Loucy (cell line): ENCODE results near the gene RFC1.

Experiments
- H2AFZ ChIP-seq: fragments of 200-600 bp; sonication (generic); 2 replicates; pipeline ENCODE4 v1.6.0; 2016; ENCODE audit warnings: antibody characterized with exemption, mild to moderate bottlenecking, low read length, moderate library complexity
- H3F3A ChIP-seq: fragments of 200-600 bp; 2 replicates; pipeline ENCODE4 v1.6.0; 2016; ENCODE audit warnings: antibody characterized with exemption, low read depth, mild to moderate bottlenecking
- H3K27me3 ChIP-seq: fragments of 200-600 bp; sonication (generic); 2 replicates; pipeline ENCODE4 v1.6.1; 2014; ENCODE audit warnings: low read length, mild to moderate bottlenecking; ENCODE audit not compliant: insufficient read depth, poor library complexity, severe bottlenecking
- H3K36me3 ChIP-seq: fragments of 200-600 bp; sonication (generic); 2 replicates; pipeline ENCODE4 v1.6.1; 2016; ENCODE audit warnings: low read length; ENCODE audit not compliant: insufficient read depth
- H3K4me1 ChIP-seq: fragments of 200-600 bp; sonication (generic); 2 replicates; pipeline ENCODE4 v1.5.1; 2014; ENCODE audit warnings: low read length, mild to moderate bottlenecking; ENCODE audit not compliant: insufficient read depth, poor library complexity, severe bottlenecking
- H3K4me2 ChIP-seq: fragments of 200-600 bp; sonication (generic); 2 replicates; pipeline ENCODE4 v1.6.0; 2014; ENCODE audit warnings: antibody characterized with exemption, low read length, low read depth, mild to moderate bottlenecking; ENCODE audit not compliant: poor library complexity, severe bottlenecking
- H3K4me3 ChIP-seq: fragments of 200-600 bp; sonication (generic); 2 replicates; pipeline ENCODE4 v1.5.1; 2014; ENCODE audit warnings: low read length, mild to moderate bottlenecking, mixed read lengths; ENCODE audit not compliant: poor library complexity, severe bottlenecking
- H3K79me2 ChIP-seq: fragments of 200-600 bp; sonication (generic); 2 replicates; pipeline ENCODE4 v1.6.1; 2014; ENCODE audit warnings: low read length; ENCODE audit not compliant: insufficient read depth
- H3K9ac ChIP-seq: fragments of 200-600 bp; sonication (generic); 2 replicates; pipeline ENCODE4 v1.6.0; 2014; ENCODE audit warnings: mild to moderate bottlenecking, low read depth, low read length, moderate library complexity; ENCODE audit not compliant: poor library complexity, severe bottlenecking
- H3K9me2 ChIP-seq: fragments of 200-600 bp; sonication (generic); replicated peaks from 2 replicates; pipeline ENCODE4 v1.6.1; 2016; ENCODE audit warnings: low read depth, low read length, mixed read lengths
- H3K9me3 ChIP-seq: fragments of 200-600 bp; sonication (generic); 2 replicates; pipeline ENCODE4 v1.6.1; 2014; ENCODE audit warnings: mild to moderate bottlenecking, antibody characterized with exemption, low read length, low read depth; ENCODE audit not compliant: insufficient read depth
- H4K20me1 ChIP-seq: fragments of 200-600 bp; sonication (generic); 2 replicates; pipeline ENCODE4 v1.6.0; 2014; ENCODE audit warnings: antibody characterized with exemption, low read length, mild to moderate bottlenecking; ENCODE audit not compliant: insufficient read depth, poor library complexity, severe bottlenecking
- CTCF ChIP-seq: fragments of 200-600 bp; sonication (generic); conservative IDR thresholded peaks from 2 replicates; pipeline ENCODE4 v1.5.1; 2014; ENCODE audit warnings: mild to moderate bottlenecking, antibody characterized with exemption, low read length
- EZH2phosphoT487 ChIP-seq: fragments of 200-600 bp; IDR thresholded peaks from 2 replicates; pipeline ENCODE4 v1.6.1; 2018; ENCODE audit warnings: antibody characterized with exemption, mild to moderate bottlenecking, moderate library complexity, borderline replicate concordance

RFC1 gene

GRCh38 chr4:39323821-39324220 lies 42.3 kb downstream of the RFC1 start:
- peaks cover 12% of the 10 kb centered on the region for H3K79me2 ChIP-seq
- H3K4me1 ChIP-seq: no peaks in the 10 kb centered on the region
- H2AFZ ChIP-seq: no peak overlapping the region
- H3F3A ChIP-seq: no peaks in the 10 kb centered on the region
- H3K4me3 ChIP-seq: no peak overlapping the region
- no peaks in the 10 kb centered on the region for H3K9me3 ChIP-seq
- no peak overlapping the region for H3K4me2 ChIP-seq
- no peaks in the 10 kb centered on the region for H4K20me1 ChIP-seq
- TF ChIP-seq CTCF (no peak), EZH2phosphoT487 (no peak)
- no peak overlapping the region for H3K9ac ChIP-seq
- no peaks in the 10 kb centered on the region for H3K27me3 ChIP-seq
- peaks cover 81% of the 10 kb centered on the region for H3K36me3 ChIP-seq
- H3K9me2 ChIP-seq: no peaks in the 10 kb centered on the region

GRCh38 chr4:39320381-39321115 lies 45.6 kb downstream of the RFC1 start:
- Histone ChIP-seq H3K9me2 (no peaks in the 10 kb centered on the region), H3K9ac (no peak overlapping the region), H3K36me3 (peaks cover 88% of the 10 kb centered on the region), H3K4me3 (no peak overlapping the region), H3K79me2 (no peaks in the 10 kb centered on the region), H3K4me2 (no peak overlapping the region), H3K9me3 (no peaks in the 10 kb centered on the region), H3K27me3 (no peaks in the 10 kb centered on the region), H3K4me1 (no peaks in the 10 kb centered on the region), H3F3A (no peaks in the 10 kb centered on the region), H2AFZ (no peak overlapping the region), H4K20me1 (no peaks in the 10 kb centered on the region)
- TF ChIP-seq EZH2phosphoT487 (no peak), CTCF (no peak)

- no peaks in the 10 kb centered on the region for H3K4me1 ChIP-seq
- no peaks in the 10 kb centered on the region for H3K27me3 ChIP-seq
- no peaks in the 10 kb centered on the region for H3F3A ChIP-seq
- no peak overlapping the region for H3K9ac ChIP-seq
- H3K9me2 ChIP-seq: no peaks in the 10 kb centered on the region
- H4K20me1 ChIP-seq: no peaks in the 10 kb centered on the region
- no peaks in the 10 kb centered on the region for H3K9me3 ChIP-seq
- H2AFZ ChIP-seq: no peak overlapping the region
- peaks cover 88% of the 10 kb centered on the region for H3K36me3 ChIP-seq
- TF ChIP-seq CTCF: no peak
- no peak for TF ChIP-seq EZH2phosphoT487
- H3K79me2 ChIP-seq: no peaks in the 10 kb centered on the region
- H3K4me2 ChIP-seq: no peak overlapping the region
- H3K4me3 ChIP-seq: no peak overlapping the region
Measured at GRCh38 chr4:39319676-39320075, 46.5 kb downstream of the RFC1 start.
